Left lung (tissue), 10 donors: ENCODE data around the gene MIX23. TPM values are rescaled to one million over a fixed set of nuclear protein-coding genes. Genes with fewer than 3 reads are reported as not detected.
A peak's percentile ranks its signal among the peaks of the same experiment; 100 is the strongest.

Experiments
- ATAC-seq: fragments of 200-7000 bp; cut with Tn5 transposase; one replicate; pipeline ENCODE4 v1.9.1; 2020; ENCODE audit warnings: moderate library complexity
- DNase-seq, 4 donors: peaks; one replicate each; pipeline ENCODE4 v3.0.0-alpha.2; 2013 to 2020
- H3K27ac ChIP-seq, 2 donors: fragments of 200-600 bp; sonication (generic) in 1 of 2; one replicate each; pipeline versions ENCODE4 v1.5.0 to v1.8.0; 2020 to 2021
- H3K27me3 ChIP-seq, 2 donors: fragments of 200-600 bp; sonication (generic) in 1 of 2; one replicate each; pipeline versions ENCODE4 v1.5.0 to v1.8.0; 2020 to 2021
- H3K36me3 ChIP-seq, 2 donors: fragments of 200-600 bp; sonication (generic) in 1 of 2; one replicate each; pipeline versions ENCODE4 v1.5.0 to v1.8.0; 2020 to 2021
- H3K4me1 ChIP-seq, 2 donors: fragments of 200-600 bp; one replicate each; pipeline ENCODE4 v1.8.0; 2021
- H3K4me3 ChIP-seq, 2 donors: fragments of 200-600 bp; sonication (generic) in 1 of 2; one replicate each; pipeline versions ENCODE4 v1.5.0 to v1.8.0; 2020 to 2021; ENCODE audit warnings: mild to moderate bottlenecking in 1 of 2
- H3K9me3 ChIP-seq, 2 donors: fragments of 200-600 bp; sonication (generic) in 1 of 2; one replicate each; pipeline versions ENCODE4 v1.5.0 to v1.8.0; 2020 to 2021
- CTCF ChIP-seq, 2 donors: fragments of 200-600 bp; sonication (generic) in 1 of 2; IDR thresholded peaks; one replicate each; pipeline versions ENCODE4 v1.5.0 to v1.8.0; 2021; ENCODE audit warnings: antibody characterized with exemption in 2 of 2
- intact Hi-C, 2 donors: fragments of 100-400 bp; cut with DNase I; formaldehyde crosslinking; loops; one replicate each; pipeline versions ENCODE4 v1.11.2 to v1.14.2; 2022
- polyA plus RNA-seq, 6 donors: library from polyadenylated mRNA; unstranded; fragments of 120-200 nt; gene quantifications; one replicate each; pipeline ENCODE4 v1.2.1, GENCODE V29; 2013; ENCODE audit not compliant: insufficient read length in 6 of 6
- total RNA-seq, 2 donors: library from RNA; stranded (reverse); fragmentation: NEBNext Ultra II Directional; extraction: Animal tissue kit (Norgen Biotek cat#: 25700); gene quantifications; one replicate each; pipeline ENCODE4 v1.2.1, GENCODE V29; 2021
- donor health status: DM: no; HTN: yes; CAD: no.
- donor health status: DM: no; HTN: no; CAD: no.

The MIX23 gene
- total and polyA plus RNA-seq, 8 donors = 24.2 to 42.6 (median 38.5) TPM

DNA sequence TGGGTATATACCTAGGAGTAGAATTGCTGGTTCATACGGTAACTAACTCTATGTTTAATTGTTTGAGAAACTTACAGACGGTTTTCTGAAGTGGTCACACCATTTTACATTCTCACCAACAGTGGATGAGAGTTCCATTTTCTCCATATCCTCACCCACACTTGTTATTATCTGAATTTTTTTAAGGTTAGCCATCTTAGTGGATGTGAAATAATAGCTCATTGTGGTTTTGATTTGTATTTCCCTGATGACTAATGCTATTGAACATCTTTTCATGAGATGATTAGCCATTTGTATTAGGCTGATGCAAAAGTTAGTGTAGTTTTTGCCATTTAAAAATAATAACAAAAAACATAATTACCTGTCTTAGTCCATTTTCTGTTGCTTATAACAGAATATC, 39.4 kb downstream of the MIX23 start:
- Histone ChIP-seq H3K27ac (no peak overlapping the region), H3K4me1 (no peaks in the 10 kb centered on the region), H3K4me3 (no peak overlapping the region), H3K27me3 (no peaks in the 10 kb centered on the region), H3K36me3 (peaks cover 0 to 20% of the 10 kb centered on the region in 2 donors), H3K9me3 (peaks cover 0 to 2% of the 10 kb centered on the region in 2 donors)
- intact Hi-C loops = no loop called here
- DNase-seq = no peak
- no peak for ATAC-seq
- no peak for TF ChIP-seq CTCF (IDR thresholded peaks at IDR 0.05)

GRCh38 chr3:122342803-122343202, 40.2 kb downstream of the MIX23 start:
- DNase-seq (no peak), ATAC-seq (no peak)
- peaks cover 0 to 20% of the 10 kb centered on the region in 2 donors for H3K36me3 ChIP-seq
- no peaks in the 10 kb centered on the region for H3K27me3 ChIP-seq
- H3K4me3 ChIP-seq = no peak overlapping the region
- intact Hi-C loops = no loop called here
- no peaks in the 10 kb centered on the region for H3K4me1 ChIP-seq
- H3K9me3 ChIP-seq = peaks cover 0 to 2% of the 10 kb centered on the region in 2 donors
- no peak overlapping the region for H3K27ac ChIP-seq
- TF ChIP-seq CTCF (IDR thresholded peaks at IDR 0.05) = no peak

GRCh38 chr3:122332551-122332950, 50.5 kb downstream of the MIX23 start:
- ATAC-seq (no peak), DNase-seq (no peak)
- Histone ChIP-seq H3K27me3 (no peaks in the 10 kb centered on the region), H3K4me3 (no peak overlapping the region), H3K27ac (no peak overlapping the region), H3K36me3 (no peaks in the 10 kb centered on the region), H3K4me1 (no peaks in the 10 kb centered on the region), H3K9me3 (no peaks in the 10 kb centered on the region)
- TF ChIP-seq CTCF (IDR thresholded peaks at IDR 0.05) = no peak
- intact Hi-C loops = no loop called here

DNA sequence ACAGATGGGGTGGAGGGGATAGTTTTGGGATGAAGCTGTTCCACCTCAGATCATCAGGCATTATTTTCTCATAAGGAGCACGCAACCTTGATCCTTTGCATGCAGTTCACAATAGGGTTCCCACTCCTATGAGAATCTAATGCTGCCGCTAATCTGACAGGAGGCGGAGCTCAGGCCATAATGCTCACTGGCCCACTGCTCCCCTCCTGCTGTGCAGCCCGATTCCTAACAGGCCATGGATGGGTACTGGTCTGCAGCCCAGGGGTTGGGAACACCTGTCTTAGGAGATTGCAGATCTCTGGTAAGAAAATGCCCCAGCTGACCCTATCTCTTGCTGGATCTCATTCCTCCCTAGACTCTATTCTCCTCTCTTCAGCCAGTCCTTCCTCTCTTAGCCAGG, 51.1 kb downstream of the MIX23 start:
- H3K27ac ChIP-seq = no peak overlapping the region
- H3K4me3 ChIP-seq = no peak overlapping the region
- H3K4me1 ChIP-seq = no peaks in the 10 kb centered on the region
- DNase-seq (no peak), ATAC-seq (no peak)
- no peaks in the 10 kb centered on the region for H3K9me3 ChIP-seq
- intact Hi-C loops = no loop called here
- no peaks in the 10 kb centered on the region for H3K36me3 ChIP-seq
- no peaks in the 10 kb centered on the region for H3K27me3 ChIP-seq
- TF ChIP-seq CTCF (IDR thresholded peaks at IDR 0.05) = no peak

DNA sequence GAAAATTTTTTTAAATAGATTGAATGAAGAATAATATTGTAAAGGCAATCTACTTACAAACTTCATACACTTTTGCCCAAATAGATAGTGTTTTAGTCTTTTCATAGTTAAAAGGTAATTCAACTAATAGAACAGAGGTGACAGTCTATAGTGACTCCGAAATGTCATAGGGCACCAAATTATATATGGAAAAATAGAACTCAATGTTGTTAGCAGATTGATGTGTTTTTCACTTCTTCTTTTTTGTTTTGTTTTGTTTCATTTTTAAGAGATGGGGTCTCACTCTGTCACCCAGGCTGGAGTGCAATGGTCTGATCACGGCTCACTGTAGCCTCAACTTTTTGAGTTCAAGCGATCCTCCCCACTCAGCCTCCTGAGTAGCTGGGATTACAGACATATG, 57.3 kb downstream of the MIX23 start:
- Histone ChIP-seq H3K27ac (peak overlapping the region in 1 of 2 donors; percentile 68), H3K27me3 (no peaks in the 10 kb centered on the region), H3K9me3 (no peaks in the 10 kb centered on the region), H3K4me3 (peak overlapping the region in 1 of 2 donors; percentile 36), H3K4me1 (no peaks in the 10 kb centered on the region), H3K36me3 (no peaks in the 10 kb centered on the region)
- intact Hi-C loops = no loop called here
- no peak for ATAC-seq
- TF ChIP-seq CTCF (IDR thresholded peaks at IDR 0.05) = no peak
- DNase-seq = no peak
